Measurements from ENCODE around the gene PCDHB8.
"Not testable (repeated sequence)": the region's sequence is repeated elsewhere in the genome, so short reads cannot be mapped to it uniquely, and the experiment has no call there.

Gene PCDHB8

DNA sequence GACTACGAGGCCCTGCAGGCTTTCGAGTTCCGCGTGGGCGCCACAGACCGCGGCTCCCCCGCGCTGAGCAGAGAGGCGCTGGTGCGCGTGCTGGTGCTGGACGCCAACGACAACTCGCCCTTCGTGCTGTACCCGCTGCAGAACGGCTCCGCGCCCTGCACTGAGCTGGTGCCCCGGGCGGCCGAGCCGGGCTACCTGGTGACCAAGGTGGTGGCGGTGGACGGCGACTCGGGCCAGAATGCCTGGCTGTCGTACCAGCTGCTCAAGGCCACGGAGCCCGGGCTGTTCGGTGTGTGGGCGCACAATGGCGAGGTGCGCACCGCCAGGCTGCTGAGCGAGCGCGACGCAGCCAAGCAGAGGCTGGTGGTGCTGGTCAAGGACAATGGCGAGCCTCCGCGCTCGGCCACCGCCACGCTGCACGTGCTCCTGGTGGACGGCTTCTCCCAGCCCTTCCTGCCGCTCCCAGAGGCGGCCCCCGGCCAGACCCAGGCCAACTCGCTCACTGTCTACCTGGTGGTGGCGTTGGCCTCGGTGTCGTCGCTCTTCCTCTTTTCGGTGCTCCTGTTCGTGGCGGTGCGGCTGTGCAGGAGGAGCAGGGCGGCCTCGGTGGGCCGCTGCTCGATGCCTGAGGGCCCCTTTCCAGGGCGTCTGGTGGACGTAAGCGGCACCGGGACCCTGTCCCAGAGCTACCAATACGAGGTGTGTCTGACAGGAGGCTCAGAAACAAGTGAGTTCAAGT is 6.7 kb downstream of the PCDHB8 start:
- DNase-seq, result not testable (repeated sequence)

DNA sequence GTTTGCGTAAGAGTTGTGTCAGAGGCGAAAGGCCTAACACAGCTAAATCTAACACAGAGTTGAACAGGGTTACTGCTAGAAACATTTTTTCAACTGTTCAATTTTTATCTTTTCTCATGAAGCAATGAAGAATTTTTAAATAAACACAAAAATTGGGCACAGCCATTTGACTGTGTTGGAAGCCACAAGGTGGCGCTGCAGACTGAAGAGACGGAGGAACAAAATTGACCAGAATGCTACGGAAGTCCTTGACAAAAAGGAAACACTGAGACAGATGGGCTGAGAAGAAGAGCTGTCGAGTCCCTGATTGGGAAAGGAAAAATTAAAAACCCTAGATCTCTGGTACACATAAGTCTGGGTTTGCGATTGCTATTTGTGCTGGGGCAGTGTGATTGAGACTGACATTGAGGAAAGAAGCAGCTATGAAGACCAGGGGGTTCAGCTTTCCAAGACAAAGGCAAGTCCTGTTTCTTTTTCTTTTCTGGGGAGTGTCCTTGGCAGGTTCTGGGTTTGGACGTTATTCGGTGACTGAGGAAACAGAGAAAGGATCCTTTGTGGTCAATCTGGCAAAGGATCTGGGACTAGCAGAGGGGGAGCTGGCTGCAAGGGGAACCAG is 9.4 kb downstream of the PCDHB8 start, which contains the start of gene PCDHB9:
Gene PCDHB9 (plus strand): TSS at position 265 of the 616 bp plus-strand sequence. CDS start 158 bp downstream, at position 423.
- DNase-seq, result peak; percentile 22

DNA sequence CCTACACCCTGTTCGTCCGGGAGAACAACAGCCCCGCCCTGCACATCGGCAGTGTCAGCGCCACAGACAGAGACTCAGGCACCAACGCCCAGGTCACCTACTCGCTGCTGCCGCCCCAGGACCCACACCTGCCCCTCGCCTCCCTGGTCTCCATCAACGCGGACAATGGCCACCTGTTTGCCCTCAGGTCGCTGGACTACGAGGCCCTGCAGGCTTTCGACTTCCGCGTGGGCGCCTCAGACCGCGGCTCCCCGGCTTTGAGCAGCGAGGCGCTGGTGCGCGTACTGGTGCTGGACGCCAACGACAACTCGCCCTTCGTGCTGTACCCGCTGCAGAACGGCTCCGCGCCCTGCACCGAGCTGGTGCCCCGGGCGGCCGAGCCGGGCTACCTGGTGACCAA is 11.1 kb downstream of the PCDHB8 start:
- not testable (repeated sequence) for DNase-seq

DNA sequence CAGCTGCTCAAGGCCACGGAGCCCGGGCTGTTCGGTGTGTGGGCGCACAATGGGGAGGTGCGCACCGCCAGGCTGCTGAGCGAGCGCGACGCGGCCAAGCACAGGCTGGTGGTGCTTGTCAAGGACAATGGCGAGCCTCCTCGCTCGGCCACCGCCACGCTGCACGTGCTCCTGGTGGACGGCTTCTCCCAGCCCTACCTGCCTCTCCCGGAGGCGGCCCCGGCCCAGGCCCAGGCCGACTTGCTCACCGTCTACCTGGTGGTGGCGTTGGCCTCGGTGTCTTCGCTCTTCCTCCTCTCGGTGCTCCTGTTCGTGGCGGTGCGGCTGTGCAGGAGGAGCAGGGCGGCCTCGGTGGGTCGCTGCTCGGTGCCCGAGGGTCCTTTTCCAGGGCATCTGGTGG is 11.5 kb downstream of the PCDHB8 start:
- DNase-seq, result not testable (repeated sequence)

DNA sequence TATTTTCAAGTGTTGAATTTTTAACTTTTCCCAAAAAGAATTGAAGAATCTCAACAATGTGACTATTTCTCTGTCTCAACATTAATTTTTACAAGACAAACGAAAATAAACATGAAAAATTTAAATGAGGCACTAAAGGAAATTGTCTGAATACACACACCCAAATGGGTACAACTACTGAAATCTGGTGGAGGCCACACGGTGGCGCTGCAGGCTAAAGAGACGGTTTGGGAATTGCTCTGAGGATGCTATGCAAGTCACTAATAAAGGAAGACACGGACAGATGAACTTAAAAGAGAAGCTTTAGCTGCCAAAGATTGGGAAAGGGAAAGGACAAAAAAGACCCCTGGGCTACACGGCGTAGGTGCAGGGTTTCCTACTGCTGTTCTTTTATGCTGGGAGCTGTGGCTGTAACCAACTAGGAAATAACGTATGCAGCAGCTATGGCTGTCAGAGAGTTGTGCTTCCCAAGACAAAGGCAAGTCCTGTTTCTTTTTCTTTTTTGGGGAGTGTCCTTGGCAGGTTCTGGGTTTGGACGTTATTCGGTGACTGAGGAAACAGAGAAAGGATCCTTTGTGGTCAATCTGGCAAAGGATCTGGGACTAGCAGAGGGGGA is 14.6 kb downstream of the PCDHB8 start, which contains the start of gene PCDHB10:
Gene PCDHB10 (plus strand): TSS at position 244 of the 616 bp plus-strand sequence. CDS start 200 bp downstream, at position 444.
- peak; percentile 29 for DNase-seq

DNA sequence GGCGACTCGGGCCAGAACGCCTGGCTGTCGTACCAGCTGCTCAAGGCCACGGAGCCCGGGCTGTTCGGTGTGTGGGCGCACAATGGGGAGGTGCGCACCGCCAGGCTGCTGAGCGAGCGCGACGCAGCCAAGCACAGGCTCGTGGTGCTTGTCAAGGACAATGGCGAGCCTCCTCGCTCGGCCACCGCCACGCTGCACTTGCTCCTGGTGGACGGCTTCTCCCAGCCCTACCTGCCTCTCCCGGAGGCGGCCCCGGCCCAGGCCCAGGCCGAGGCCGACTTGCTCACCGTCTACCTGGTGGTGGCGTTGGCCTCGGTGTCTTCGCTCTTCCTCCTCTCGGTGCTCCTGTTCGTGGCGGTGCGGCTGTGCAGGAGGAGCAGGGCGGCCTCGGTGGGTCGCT is 16.7 kb downstream of the PCDHB8 start:
- not testable (repeated sequence) for DNase-seq

DNA sequence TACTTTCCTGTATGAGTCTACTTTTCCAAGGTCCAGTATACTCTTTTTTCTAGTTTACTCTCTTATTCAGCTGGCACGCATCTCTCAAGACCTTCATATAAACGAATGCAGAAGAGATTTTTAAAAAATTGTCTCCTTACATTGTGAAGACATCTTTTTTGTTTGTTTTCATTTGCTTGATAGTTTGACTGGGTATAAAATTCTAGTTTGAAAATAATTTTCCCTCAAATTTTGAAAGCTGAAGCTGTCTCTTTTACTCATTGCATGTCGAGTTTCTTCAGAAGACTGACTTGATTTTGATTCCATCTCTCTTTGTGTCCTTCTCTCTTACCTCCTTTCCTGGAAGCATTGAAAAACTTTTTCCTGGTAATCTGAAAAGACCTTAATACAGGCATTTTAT is 18.8 kb downstream of the PCDHB8 start:
- DNase-seq, result no peak

DNA sequence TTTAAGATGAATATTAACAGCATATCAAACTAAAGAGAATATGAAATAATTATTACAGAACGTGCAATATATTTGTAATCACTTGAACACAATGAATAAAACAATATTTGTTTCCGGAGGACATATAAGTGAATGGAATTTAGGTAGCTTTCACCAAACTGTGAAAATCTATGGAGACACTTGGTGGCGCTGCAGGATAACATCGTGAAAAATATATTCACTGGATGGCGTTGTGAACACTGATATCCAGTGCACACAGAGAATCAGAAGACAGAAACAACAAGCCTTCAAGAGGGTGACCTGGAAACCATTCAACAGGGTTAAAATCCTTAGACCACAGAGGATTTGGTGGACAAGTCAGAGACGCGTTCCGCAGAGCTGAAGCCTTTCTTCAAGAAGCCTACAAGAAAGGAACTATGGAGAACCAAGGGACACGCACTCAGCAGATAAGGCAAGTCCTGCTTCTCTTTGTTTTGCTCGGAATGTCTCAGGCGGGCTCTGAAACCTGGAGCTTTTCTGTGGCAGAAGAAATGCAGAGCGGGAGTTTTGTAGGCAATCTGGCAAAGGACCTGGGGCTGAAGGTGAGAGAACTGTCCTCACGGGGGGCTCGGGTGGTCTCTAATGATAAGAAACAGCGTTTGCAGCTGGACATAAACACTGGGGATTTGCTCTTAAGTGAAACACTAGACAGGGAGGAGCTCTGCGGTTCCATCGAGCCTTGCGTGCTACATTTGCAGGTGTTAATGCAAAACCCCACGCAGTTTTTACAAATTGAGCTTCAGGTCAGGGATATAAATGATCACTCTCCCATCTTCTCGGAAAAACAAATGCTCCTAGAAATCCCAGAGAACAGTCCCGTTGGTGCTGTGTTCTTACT is 22.0 kb downstream of the PCDHB8 start, which contains the start of gene PCDHB11:
Gene PCDHB11 (plus strand): TSS at position 269 of the 877 bp plus-strand sequence. CDS start 148 bp downstream, at position 417.
- no peak for DNase-seq

DNA sequence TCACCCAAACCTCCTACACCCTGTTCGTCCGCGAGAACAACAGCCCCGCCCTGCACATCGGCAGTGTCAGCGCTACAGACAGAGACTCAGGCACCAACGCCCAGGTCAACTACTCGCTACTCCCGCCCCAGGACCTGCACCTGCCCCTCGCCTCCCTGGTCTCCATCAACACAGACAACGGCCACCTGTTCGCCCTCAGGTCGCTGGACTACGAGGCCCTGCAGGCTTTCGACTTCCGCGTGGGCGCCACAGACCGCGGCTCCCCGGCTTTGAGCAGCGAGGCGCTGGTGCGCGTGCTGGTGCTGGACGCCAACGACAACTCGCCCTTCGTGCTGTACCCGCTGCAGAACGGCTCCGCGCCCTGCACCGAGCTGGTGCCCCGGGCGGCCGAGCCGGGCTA is 23.5 kb downstream of the PCDHB8 start:
- DNase-seq, result not testable (repeated sequence)

DNA sequence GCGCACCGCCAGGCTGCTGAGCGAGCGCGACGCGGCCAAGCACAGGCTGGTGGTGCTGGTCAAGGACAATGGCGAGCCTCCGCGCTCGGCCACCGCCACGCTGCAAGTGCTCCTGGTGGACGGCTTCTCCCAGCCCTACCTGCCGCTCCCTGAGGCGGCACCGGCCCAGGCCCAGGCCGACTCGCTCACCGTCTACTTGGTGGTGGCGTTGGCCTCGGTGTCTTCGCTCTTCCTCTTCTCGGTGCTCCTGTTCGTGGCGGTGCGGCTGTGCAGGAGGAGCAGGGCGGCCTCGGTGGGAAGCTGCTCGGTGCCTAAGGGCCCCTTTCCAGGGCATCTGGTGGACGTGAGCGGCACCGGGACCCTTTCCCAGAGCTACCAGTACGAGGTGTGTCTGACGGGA is 24.1 kb downstream of the PCDHB8 start:
- DNase-seq, result not testable (repeated sequence)

DNA sequence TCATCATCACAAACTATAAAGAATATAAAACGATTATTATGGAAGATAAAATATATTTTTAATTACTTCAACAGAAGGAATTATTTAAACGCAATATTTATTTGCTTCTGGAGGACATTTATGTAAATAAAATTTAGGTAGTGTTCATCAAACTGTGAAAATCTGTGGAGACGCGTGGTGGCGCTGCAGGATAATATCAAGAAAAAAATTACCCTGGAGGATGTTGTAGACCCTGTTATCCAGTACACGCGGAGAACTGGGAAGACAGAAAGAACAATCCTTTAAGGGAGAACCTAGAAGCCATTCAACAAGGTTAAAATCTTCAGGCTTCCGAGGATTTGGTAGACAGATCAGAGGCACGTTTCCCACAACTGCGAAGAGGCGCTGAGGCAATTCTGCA is 30.9 kb downstream of the PCDHB8 start, which contains the start of gene PCDHB12:
Gene PCDHB12 (plus strand): TSS at position 242 of the 400 bp plus-strand sequence. CDS start 189 bp downstream, outside the sequence.
- DNase-seq, result no peak

DNA sequence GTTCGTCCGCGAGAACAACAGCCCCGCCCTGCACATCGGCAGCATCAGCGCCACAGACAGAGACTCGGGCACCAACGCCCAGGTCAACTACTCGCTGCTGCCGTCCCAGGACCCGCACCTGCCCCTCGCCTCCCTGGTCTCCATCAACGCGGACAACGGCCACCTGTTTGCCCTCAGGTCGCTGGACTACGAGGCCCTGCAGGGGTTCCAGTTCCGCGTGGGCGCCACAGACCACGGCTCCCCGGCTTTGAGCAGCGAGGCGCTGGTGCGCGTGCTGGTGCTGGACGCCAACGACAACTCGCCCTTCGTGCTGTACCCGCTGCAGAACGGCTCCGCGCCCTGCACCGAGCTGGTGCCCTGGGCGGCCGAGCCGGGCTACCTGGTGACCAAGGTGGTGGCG is 32.7 kb downstream of the PCDHB8 start:
- not testable (repeated sequence) for DNase-seq

DNA sequence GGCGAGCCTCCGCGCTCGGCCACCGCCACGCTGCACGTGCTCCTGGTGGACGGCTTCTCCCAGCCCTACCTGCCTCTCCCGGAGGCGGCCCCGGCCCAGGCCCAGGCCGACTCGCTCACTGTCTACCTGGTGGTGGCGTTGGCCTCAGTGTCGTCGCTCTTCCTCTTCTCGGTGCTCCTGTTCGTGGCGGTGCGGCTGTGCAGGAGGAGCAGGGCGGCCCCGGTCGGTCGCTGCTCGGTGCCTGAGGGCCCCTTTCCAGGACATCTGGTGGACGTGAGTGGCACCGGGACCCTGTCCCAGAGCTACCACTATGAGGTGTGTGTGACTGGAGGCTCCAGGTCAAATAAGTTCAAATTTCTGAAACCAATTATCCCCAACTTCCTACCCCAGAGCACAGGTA is 33.3 kb downstream of the PCDHB8 start:
- not testable (repeated sequence) for DNase-seq

DNA sequence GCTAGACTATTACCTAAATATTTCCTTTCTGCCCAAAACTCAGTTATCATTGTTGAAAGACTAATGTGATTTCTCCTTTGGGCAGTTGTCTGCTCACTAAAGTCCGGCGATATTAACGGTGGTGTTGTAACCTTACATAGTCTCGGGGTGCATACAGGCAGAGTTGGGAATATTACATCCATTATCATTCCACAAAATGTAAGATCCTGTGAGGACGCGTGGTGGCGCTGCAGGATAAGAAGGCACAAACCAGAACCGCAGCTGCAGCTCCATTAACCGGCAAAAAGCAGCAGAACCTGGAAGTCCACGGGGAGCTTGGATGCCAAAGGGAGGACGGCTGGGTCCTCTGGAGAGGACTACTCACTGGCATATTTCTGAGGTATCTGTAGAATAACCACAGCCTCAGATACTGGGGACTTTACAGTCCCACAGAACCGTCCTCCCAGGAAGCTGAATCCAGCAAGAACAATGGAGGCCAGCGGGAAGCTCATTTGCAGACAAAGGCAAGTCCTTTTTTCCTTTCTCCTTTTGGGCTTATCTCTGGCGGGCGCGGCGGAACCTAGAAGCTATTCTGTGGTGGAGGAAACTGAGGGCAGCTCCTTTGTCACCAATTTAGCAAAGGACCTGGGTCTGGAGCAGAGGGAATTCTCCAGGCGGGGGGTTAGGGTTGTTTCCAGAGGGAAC is 36.2 kb downstream of the PCDHB8 start, which contains the start of gene PCDHB13:
Gene PCDHB13 (plus strand): TSS at position 264 of the 684 bp plus-strand sequence. CDS start 205 bp downstream, at position 469.
- DNase-seq, result peak; percentile 50

DNA sequence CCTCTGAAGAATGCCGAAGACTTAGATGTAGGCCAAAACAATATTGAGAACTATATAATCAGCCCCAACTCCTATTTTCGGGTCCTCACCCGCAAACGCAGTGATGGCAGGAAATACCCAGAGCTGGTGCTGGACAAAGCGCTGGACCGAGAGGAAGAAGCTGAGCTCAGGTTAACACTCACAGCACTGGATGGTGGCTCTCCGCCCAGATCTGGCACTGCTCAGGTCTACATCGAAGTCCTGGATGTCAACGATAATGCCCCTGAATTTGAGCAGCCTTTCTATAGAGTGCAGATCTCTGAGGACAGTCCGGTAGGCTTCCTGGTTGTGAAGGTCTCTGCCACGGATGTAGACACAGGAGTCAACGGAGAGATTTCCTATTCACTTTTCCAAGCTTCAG is 37.0 kb downstream of the PCDHB8 start:
- DNase-seq, result not testable (repeated sequence)

DNA sequence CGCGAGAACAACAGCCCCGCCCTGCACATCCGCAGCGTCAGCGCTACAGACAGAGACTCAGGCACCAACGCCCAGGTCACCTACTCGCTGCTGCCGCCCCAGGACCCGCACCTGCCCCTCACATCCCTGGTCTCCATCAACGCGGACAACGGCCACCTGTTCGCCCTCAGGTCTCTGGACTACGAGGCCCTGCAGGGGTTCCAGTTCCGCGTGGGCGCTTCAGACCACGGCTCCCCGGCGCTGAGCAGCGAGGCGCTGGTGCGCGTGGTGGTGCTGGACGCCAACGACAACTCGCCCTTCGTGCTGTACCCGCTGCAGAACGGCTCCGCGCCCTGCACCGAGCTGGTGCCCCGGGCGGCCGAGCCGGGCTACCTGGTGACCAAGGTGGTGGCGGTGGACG is 37.9 kb downstream of the PCDHB8 start:
- not testable (repeated sequence) for DNase-seq

DNA sequence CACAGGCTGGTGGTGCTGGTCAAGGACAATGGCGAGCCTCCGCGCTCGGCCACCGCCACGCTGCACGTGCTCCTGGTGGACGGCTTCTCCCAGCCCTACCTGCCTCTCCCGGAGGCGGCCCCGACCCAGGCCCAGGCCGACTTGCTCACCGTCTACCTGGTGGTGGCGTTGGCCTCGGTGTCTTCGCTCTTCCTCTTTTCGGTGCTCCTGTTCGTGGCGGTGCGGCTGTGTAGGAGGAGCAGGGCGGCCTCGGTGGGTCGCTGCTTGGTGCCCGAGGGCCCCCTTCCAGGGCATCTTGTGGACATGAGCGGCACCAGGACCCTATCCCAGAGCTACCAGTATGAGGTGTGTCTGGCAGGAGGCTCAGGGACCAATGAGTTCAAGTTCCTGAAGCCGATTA is 38.4 kb downstream of the PCDHB8 start:
- DNase-seq, result not testable (repeated sequence)

DNA sequence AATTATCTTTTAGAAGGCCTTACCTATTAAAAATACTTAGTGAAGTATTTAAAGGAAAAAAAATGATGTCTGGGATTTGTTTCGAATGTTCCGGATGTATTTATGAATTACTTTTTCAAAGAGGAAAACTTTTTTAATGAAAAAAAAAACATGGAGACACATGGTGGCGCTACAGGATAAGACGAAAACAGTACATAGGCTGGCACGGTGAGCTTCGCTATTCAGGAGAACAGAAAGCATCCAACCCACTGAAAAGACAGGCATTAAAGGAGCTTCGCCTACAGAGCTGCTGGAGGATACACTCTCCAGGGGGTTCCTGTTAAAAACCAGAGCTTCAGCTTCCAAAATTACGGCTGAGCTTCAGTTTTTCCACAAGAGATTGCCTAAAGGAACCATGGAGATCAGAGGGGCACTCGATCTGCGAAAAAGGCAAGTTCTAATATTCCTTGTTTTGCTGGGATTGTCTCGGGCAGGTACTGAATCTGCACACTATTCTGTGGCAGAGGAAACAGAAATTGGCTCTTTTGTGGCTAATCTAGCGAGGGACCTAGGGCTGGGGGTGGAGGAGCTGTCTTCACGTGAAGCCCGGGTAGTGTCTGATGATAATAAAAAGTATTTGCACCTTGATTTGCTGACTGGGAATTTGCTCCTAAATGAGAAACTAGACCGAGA is 45.7 kb downstream of the PCDHB8 start, which contains the start of gene PCDHB14:
Gene PCDHB14 (plus strand): TSS at position 232 of the 672 bp plus-strand sequence. CDS start 163 bp downstream, at position 395.
- DNase-seq, result no peak

DNA sequence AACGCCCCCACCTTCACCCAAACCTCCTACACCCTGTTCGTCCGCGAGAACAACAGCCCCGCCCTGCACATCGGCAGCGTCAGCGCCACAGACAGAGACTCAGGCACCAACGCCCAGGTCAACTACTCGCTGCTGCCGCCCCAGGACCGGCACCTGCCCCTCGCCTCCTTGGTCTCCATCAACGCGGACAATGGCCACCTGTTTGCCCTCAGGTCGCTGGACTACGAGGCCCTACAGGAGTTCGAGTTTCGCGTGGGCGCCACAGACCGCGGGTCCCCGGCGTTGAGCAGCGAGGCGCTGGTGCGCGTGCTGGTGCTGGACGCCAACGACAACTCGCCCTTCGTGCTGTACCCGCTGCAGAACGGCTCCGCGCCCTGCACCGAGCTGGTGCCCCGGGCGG is 47.3 kb downstream of the PCDHB8 start:
- not testable (repeated sequence) for DNase-seq

DNA sequence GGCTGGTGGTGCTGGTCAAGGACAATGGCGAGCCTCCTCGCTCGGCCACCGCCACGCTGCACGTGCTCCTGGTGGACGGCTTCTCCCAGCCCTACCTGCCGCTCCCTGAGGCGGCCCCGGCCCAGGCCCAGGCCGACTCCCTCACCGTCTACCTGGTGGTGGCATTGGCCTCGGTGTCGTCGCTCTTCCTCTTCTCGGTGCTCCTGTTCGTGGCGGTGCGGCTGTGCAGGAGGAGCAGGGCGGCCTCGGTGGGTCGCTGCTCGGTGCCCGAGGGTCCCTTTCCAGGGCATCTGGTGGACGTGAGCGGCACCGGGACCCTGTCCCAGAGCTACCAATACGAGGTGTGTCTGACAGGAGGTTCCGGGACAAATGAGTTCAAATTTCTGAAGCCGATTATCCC is 47.8 kb downstream of the PCDHB8 start:
- DNase-seq, result not testable (repeated sequence)
